IMR-90 (cell line): ENCODE measurements around the gene MICALL2. TPM values are rescaled to one million over a fixed set of nuclear protein-coding genes. Genes with fewer than 3 reads are reported as not detected.

Experiments used
- ATAC-seq: fragments of 200-7000 bp; cut with Tn5 transposase; 2 replicates; pipeline ENCODE4 v1.9.1; 2020; ENCODE audit warnings: low read depth, mild to moderate bottlenecking, moderate library complexity
- BruUV-seq: library from RNA; stranded (reverse); fragments of 400-500 nt; replicated peaks from 2 replicates; lab custom pipeline; 2021; lab: Mats Ljungman, UMichigan
- CTCF ChIA-PET: fragments of 300-600 bp; formaldehyde crosslinking; extraction: SDS; loops from one replicate; lab custom pipeline; 2021; ENCODE audit warnings: antibody characterized with exemption; lab: Yijun Ruan, JAX
- POLR2A ChIA-PET: fragments of 300-600 bp; sonication (Branson Sonifier 250); formaldehyde crosslinking; loops from one replicate; lab custom pipeline; 2022; ENCODE audit warnings: antibody characterized with exemption; ENCODE audit not compliant: unreplicated experiment; lab: Charles Lee
- DNase-seq: peaks from one replicate; pipeline ENCODE4 v3.0.0; 2013
- H2AFZ ChIP-seq: replicated peaks from 2 replicates; pipeline ENCODE3; 2013; ENCODE audit warnings: low read length, mild to moderate bottlenecking; ENCODE audit not compliant: poor library complexity
- H2AK5ac ChIP-seq: 2 replicates; pipeline ENCODE4 v1.6.1; 2013; ENCODE audit warnings: low read depth, low read length, inconsistent platforms
- H2AK9ac ChIP-seq: replicated peaks from 2 replicates; pipeline ENCODE3; 2013; ENCODE audit warnings: mild to moderate bottlenecking, low read depth, low read length, moderate library complexity; ENCODE audit not compliant: poor library complexity
- H2BK120ac ChIP-seq: 2 replicates; pipeline ENCODE4 v1.6.1; 2013; ENCODE audit warnings: low read depth, low read length, inconsistent platforms
- H2BK15ac ChIP-seq: 3 replicates; pipeline ENCODE4 v1.6.1; 2013; ENCODE audit warnings: low read depth, low read length, inconsistent platforms
- H2BK20ac ChIP-seq: 2 replicates; pipeline ENCODE4 v1.6.1; 2013; ENCODE audit warnings: low read depth, mild to moderate bottlenecking, inconsistent platforms, low read length, moderate library complexity
- H2BK5ac ChIP-seq: 2 replicates; pipeline ENCODE4 v1.6.1; 2013; ENCODE audit warnings: mild to moderate bottlenecking, low read depth, low read length, inconsistent platforms; ENCODE audit not compliant: poor library complexity, severe bottlenecking
- H3K14ac ChIP-seq: replicated peaks from 2 replicates; pipeline ENCODE4 v1.6.1; 2013; ENCODE audit warnings: low read depth, low read length, inconsistent platforms
- H3K18ac ChIP-seq: 2 replicates; pipeline ENCODE4 v1.6.1; 2013; ENCODE audit warnings: low read depth, low read length, control low read depth
- H3K23ac ChIP-seq: 2 replicates; pipeline ENCODE4 v1.6.1; 2013; ENCODE audit warnings: low read depth, low read length, inconsistent platforms
- H3K27ac ChIP-seq: 2 replicates; pipeline ENCODE4 v1.5.1; 2013; ENCODE audit warnings: mild to moderate bottlenecking, control low read depth, low read length; ENCODE audit not compliant: insufficient read depth
- H3K27me3 ChIP-seq: 2 replicates; pipeline ENCODE4 v1.6.1; 2013; ENCODE audit warnings: low read length; ENCODE audit not compliant: control insufficient read depth, insufficient read depth
- H3K36me3 ChIP-seq: 2 replicates; pipeline ENCODE4 v1.6.1; 2013; ENCODE audit warnings: low read length, mixed read lengths; ENCODE audit not compliant: control insufficient read depth, insufficient read depth
- H3K4ac ChIP-seq: 2 replicates; pipeline ENCODE4 v1.6.1; 2013; ENCODE audit warnings: low read depth, low read length, inconsistent platforms
- H3K4me1 ChIP-seq: 2 replicates; pipeline ENCODE4 v1.6.1; 2013; ENCODE audit warnings: low read length, mixed read lengths; ENCODE audit not compliant: control insufficient read depth, insufficient read depth
- H3K4me2 ChIP-seq: 2 replicates; pipeline ENCODE4 v1.6.1; 2013; ENCODE audit warnings: low read depth, mild to moderate bottlenecking, control low read depth, low read length, moderate library complexity
- H3K4me3 ChIP-seq: 2 replicates; pipeline ENCODE4 v1.5.1; 2013; ENCODE audit warnings: low read depth, mild to moderate bottlenecking, control low read depth, low read length, moderate library complexity; ENCODE audit not compliant: insufficient read depth
- H3K56ac ChIP-seq: 2 replicates; pipeline ENCODE4 v1.6.1; 2013; ENCODE audit warnings: low read length, inconsistent platforms; ENCODE audit not compliant: insufficient read depth; ENCODE audit errors: extremely low read depth
- H3K79me1 ChIP-seq, 2 experiments: 2 replicates each; pipeline ENCODE4 v1.6.1; 2013; ENCODE audit warnings: low read length in 2 of 2, inconsistent platforms in 1 of 2, low read depth in 1 of 2
- H3K9ac ChIP-seq: 2 replicates; pipeline ENCODE4 v1.6.1; 2013; ENCODE audit warnings: low read depth, low read length, control low read depth
- H3K9me1 ChIP-seq: 2 replicates; pipeline ENCODE4 v1.6.1; 2013; ENCODE audit warnings: low read length, inconsistent platforms; ENCODE audit not compliant: insufficient read depth
- H3K9me3 ChIP-seq: 2 replicates; pipeline ENCODE4 v1.6.1; 2013; ENCODE audit warnings: low read length; ENCODE audit not compliant: control insufficient read depth, insufficient read depth
- H4K20me1 ChIP-seq: 2 replicates; pipeline ENCODE4 v1.6.1; 2013; ENCODE audit warnings: low read length, inconsistent platforms; ENCODE audit not compliant: insufficient read depth
- H4K5ac ChIP-seq: 2 replicates; pipeline ENCODE4 v1.6.1; 2013; ENCODE audit warnings: mild to moderate bottlenecking, low read depth, low read length, control low read depth
- H4K8ac ChIP-seq, 2 experiments: 2 replicates each; pipeline ENCODE4 v1.6.1; 2013; ENCODE audit warnings: low read depth in 2 of 2, low read length in 2 of 2, control low read depth in 1 of 2, inconsistent platforms in 1 of 2
- H4K91ac ChIP-seq: 2 replicates; pipeline ENCODE4 v1.6.1; 2013; ENCODE audit warnings: low read depth, low read length, inconsistent platforms; ENCODE audit not compliant: insufficient read depth
- BHLHE40 ChIP-seq: fragments of 150-350 bp; IDR thresholded peaks from 2 replicates; pipeline ENCODE4 v1.6.1; 2016; ENCODE audit warnings: mild to moderate bottlenecking, low read depth, low read length
- MAFK ChIP-seq: IDR thresholded peaks from 2 replicates; pipeline ENCODE4 v1.6.1; 2012; ENCODE audit warnings: low read depth, low read length, improper control_type of control experiment
- RFX5 ChIP-seq: IDR thresholded peaks from 2 replicates; pipeline ENCODE4 v1.8.0; 2012; ENCODE audit warnings: low read depth, mild to moderate bottlenecking, low read length, moderate library complexity
- SMC3 ChIP-seq: fragments of 150-350 bp; IDR thresholded peaks from 2 replicates; pipeline ENCODE4 v1.6.1; 2016; ENCODE audit warnings: low read depth, mild to moderate bottlenecking, antibody characterized with exemption, low read length, moderate library complexity
- whole genome bisulfite sequencing, 2 experiments: methylation state at CpG; one replicate each; pipeline versions ENCODE4 v1.1.5 to v1.1.7; 2013; ENCODE audit warnings: missing lambda C conversion rate in 2 of 2; ENCODE audit not compliant: insufficient read length in 1 of 2; ENCODE audit errors: extremely low coverage in 2 of 2; 5-methylcytosine and 5-hydroxymethylcytosine counted together
- dilution Hi-C: fragments of 300-500 bp; cut with HindIII; formaldehyde crosslinking; loops from one replicate; pipeline ENCODE4 v1.14.3; 2018; ENCODE audit warnings: low sequenced_read_pairs; ENCODE audit not compliant: unreplicated experiment
- in situ Hi-C: fragments of 300-500 bp; cut with MboI; formaldehyde crosslinking; loops from 3 replicates; pipeline ENCODE4 v1.14.3; 2019; ENCODE audit warnings: low sequenced_read_pairs, inconsistent platforms, mixed read lengths
- intact Hi-C: fragments of 100-400 bp; cut with micrococcal nuclease; formaldehyde crosslinking; loops from 2 replicates; pipeline ENCODE4 v1.10.0; 2022
- polyA plus RNA-seq, 3 experiments: library from polyadenylated mRNA; depleted of rRNA; stranded (reverse); fragments of >200 nt; gene quantifications; 2 replicates each; pipeline ENCODE4 v1.2.3, GENCODE V29; 2012; ENCODE audit warnings: low replicate concordance in 1 of 3
- total RNA-seq: library from RNA; depleted of rRNA; stranded (reverse); fragments of >200 nt; gene quantifications from 2 replicates; pipeline ENCODE4 v1.2.3, GENCODE V29; 2012

The MICALL2 gene
- total and polyA plus RNA-seq, 2 of the 4 experiments (the other 2 are of a cell fraction): 6.6 to 34.1 TPM

DNA sequence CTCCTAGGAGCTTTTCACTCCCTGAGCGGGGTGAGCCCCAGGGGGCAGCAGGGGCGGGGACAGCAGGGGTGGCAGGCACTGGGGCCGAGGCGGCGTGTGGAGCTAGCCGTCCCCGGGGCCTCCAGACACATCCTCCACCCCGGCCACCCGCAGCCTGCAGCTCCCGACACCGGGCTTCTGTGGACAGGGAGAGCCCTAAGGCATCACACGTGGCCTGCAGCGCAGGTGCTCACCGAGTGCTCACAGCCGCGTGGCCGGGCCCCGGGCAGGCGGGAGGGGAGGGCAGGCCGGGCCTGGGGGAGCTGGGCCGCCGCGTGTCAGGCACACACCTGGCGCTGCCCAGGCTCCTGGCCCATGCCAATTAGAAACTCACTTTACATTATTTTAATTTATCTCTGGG is 51.4 kb downstream of the MICALL2 start:
- no TSS peak for BruUV-seq
- no peak overlapping the region for H3K23ac ChIP-seq
- H3K14ac ChIP-seq: no peak overlapping the region
- H2AFZ ChIP-seq: no peak overlapping the region
- peaks cover 69% of the 10 kb centered on the region for H3K27me3 ChIP-seq
- no peaks in the 10 kb centered on the region; the same call in 1 of the 2 replicates for H4K20me1 ChIP-seq
- intact Hi-C loops: no loop called here
- H3K4me2 ChIP-seq: no peak overlapping the region
- H3K9me3 ChIP-seq: no peaks in the 10 kb centered on the region
- H2BK5ac ChIP-seq: no peak overlapping the region
- no peak overlapping the region for H2BK20ac ChIP-seq
- no CpG with 5 or more reads among the region's 24 CpGs for WGBS, 2 experiments
- no peak overlapping the region for H2AK9ac ChIP-seq
- H3K36me3 ChIP-seq: no peaks in the 10 kb centered on the region
- no peak overlapping the region for H4K91ac ChIP-seq
- H2AK5ac ChIP-seq: no peak overlapping the region
- H3K4me1 ChIP-seq: no peaks in the 10 kb centered on the region
- no peaks in the 10 kb centered on the region for H3K79me1 ChIP-seq
- ATAC-seq: no peak
- no peak overlapping the region for H3K4me3 ChIP-seq
- H3K9ac ChIP-seq: no peak overlapping the region
- ChIA-PET POLR2A (no interaction called here), CTCF (no interaction called here)
- in situ Hi-C loops: no loop called here
- no peak overlapping the region for H3K18ac ChIP-seq
- no peak overlapping the region for H3K56ac ChIP-seq
- H2BK120ac ChIP-seq: no peak overlapping the region
- no peak for TF ChIP-seq BHLHE40
- no peak for TF ChIP-seq MAFK
- TF ChIP-seq SMC3: no peak
- no peak for TF ChIP-seq RFX5
- dilution Hi-C loops: no loop called here
- no peaks in the 10 kb centered on the region for H3K9me1 ChIP-seq
- no peak overlapping the region for H4K8ac ChIP-seq
- no peak overlapping the region for H2BK15ac ChIP-seq
- H3K4ac ChIP-seq: no peak overlapping the region
- no peak overlapping the region for H4K5ac ChIP-seq
- H3K27ac ChIP-seq: no peak overlapping the region
- DNase-seq: no peak
